Measurements from ENCODE around the gene CASP1.
"Not testable (repeated sequence)": the region's sequence is repeated elsewhere in the genome, so short reads cannot be mapped to it uniquely, and the experiment has no call there.

GRCh38 chr11:105072080-105072479 lies 37.1 kb upstream of the CASP1 start:
- not testable (repeated sequence) for TF ChIP-seq HNF4A (conservative IDR thresholded peaks at IDR 0.05); RAD21 (IDR thresholded peaks at IDR 0.05); TAF1 (conservative IDR thresholded peaks at IDR 0.05); JUND (IDR thresholded peaks at IDR 0.05); NR2F2 (IDR thresholded peaks at IDR 0.05)
- TF ChIP-seq, protein P1, sequence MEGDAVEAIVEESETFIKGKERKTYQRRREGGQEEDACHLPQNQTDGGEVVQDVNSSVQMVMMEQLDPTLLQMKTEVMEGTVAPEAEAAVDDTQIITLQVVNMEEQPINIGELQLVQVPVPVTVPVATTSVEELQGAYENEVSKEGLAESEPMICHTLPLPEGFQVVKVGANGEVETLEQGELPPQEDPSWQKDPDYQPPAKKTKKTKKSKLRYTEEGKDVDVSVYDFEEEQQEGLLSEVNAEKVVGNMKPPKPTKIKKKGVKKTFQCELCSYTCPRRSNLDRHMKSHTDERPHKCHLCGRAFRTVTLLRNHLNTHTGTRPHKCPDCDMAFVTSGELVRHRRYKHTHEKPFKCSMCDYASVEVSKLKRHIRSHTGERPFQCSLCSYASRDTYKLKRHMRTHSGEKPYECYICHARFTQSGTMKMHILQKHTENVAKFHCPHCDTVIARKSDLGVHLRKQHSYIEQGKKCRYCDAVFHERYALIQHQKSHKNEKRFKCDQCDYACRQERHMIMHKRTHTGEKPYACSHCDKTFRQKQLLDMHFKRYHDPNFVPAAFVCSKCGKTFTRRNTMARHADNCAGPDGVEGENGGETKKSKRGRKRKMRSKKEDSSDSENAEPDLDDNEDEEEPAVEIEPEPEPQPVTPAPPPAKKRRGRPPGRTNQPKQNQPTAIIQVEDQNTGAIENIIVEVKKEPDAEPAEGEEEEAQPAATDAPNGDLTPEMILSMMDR (IDR thresholded peaks at IDR 0.05; ENCODE audit: low read depth, low read length, missing input control) = not testable (repeated sequence)
